Transverse colon (tissue), 4 donors: ENCODE results near the gene ZC3H7A. TPM values are rescaled to one million over a fixed set of nuclear protein-coding genes. Genes with fewer than 3 reads are reported as not detected.
A peak's percentile ranks its signal among the peaks of the same experiment; 100 is the strongest.

ENCODE experiments used
- DNase-seq: peaks from one replicate; pipeline ENCODE4 v3.0.0-alpha.2; 2019
- H3K27ac ChIP-seq, 4 donors: fragments of 200-600 bp; sonication (generic); 2 replicates each; pipeline ENCODE4 v1.5.1; 2016 to 2018; ENCODE audit warnings: inconsistent platforms in 4 of 4
- H3K27me3 ChIP-seq: fragments of 200-600 bp; sonication (generic); 2 replicates; pipeline ENCODE4 v1.5.1; 2017; ENCODE audit warnings: inconsistent platforms
- H3K36me3 ChIP-seq, 4 donors: fragments of 200-600 bp; sonication (generic); 2 replicates each; pipeline ENCODE4 v1.5.1; 2017 to 2019; ENCODE audit warnings: inconsistent platforms in 4 of 4
- H3K4me1 ChIP-seq, 4 donors: fragments of 200-600 bp; sonication (generic); 2 replicates each; pipeline ENCODE4 v1.5.1; 2017 to 2020; ENCODE audit warnings: inconsistent platforms in 4 of 4
- H3K4me3 ChIP-seq, 4 donors: fragments of 200-600 bp; sonication (generic); 1 replicate in 1 of 4; 2 replicates in 3 of 4; pipeline versions ENCODE4 v1.5.1 to v1.6.1; 2017 to 2019; ENCODE audit warnings: inconsistent platforms in 4 of 4
- H3K9me3 ChIP-seq, 2 donors: fragments of 200-600 bp; sonication (generic); 2 replicates each; pipeline ENCODE4 v1.5.1; 2017 to 2019; ENCODE audit warnings: inconsistent platforms in 2 of 2
- CTCF ChIP-seq, 5 experiments: fragments of 200-600 bp in 3 of 5; fragments of 450-650 bp in 2 of 5; sonication (generic) in 3 of 5; IDR thresholded peaks; 1 replicate in 2 of 5; 2 replicates in 3 of 5; pipeline ENCODE4 v1.5.1; 2016 to 2017; ENCODE audit warnings: antibody characterized with exemption in 5 of 5, inconsistent platforms in 3 of 5, mild to moderate bottlenecking in 2 of 5, moderate library complexity in 1 of 5
- EP300 ChIP-seq: sonication (generic); formaldehyde crosslinking; IDR thresholded peaks from one replicate; pipeline ENCODE4 v1.6.1; 2017; ENCODE audit warnings: antibody characterized with exemption, low read depth
- POLR2A ChIP-seq: fragments of 450-650 bp; IDR thresholded peaks from one replicate; pipeline ENCODE4 v1.6.1; 2016; ENCODE audit warnings: antibody characterized with exemption, mild to moderate bottlenecking, moderate library complexity
- POLR2AphosphoS5 ChIP-seq, 3 donors: sonication (generic); formaldehyde crosslinking; IDR thresholded peaks; one replicate each; pipeline ENCODE4 v1.6.1; 2016; ENCODE audit warnings: antibody characterized with exemption in 3 of 3
- WGBS, 2 donors: methylation state at CpG; one replicate each; pipeline ENCODE4 v1.1.5; 2018; ENCODE audit warnings: low coverage in 1 of 2; 5-methylcytosine and 5-hydroxymethylcytosine counted together
- in situ Hi-C, 4 donors: fragments of 200-750 bp; cut with MboI; loops; one replicate each; pipeline versions ENCODE4 v1.15.0 to v1.15.1; 2017; ENCODE audit warnings: low sequenced_read_pairs in 3 of 4, low pct_ligation_motif_present in 1 of 4, low pct_unique_long_range_greater_than_20kb in 1 of 4
- intact Hi-C: fragments of 100-400 bp; cut with DNase I; formaldehyde crosslinking; loops from one replicate; pipeline ENCODE4 v1.15.1; 2023; ENCODE audit warnings: low total_unique reads
- total RNA-seq, 4 donors: library from RNA; depleted of rRNA; stranded (reverse); fragments of >200 nt; gene quantifications; one replicate each; pipeline ENCODE4 v1.1.0, GENCODE V29; 2016

ZC3H7A gene
- total RNA-seq, 4 donors from 2014 or later, result 38.1 to 92.0 (median 63.3) TPM

- H3K36me3 ChIP-seq, result peaks cover 0 to 27% (median 5%) of the 10 kb centered on the region in 4 donors
- peak overlapping the region in 1 of 4 donors; percentile 2 for H3K27ac ChIP-seq
- H3K9me3 ChIP-seq, result no peaks in the 10 kb centered on the region
- no peak for DNase-seq
- in situ Hi-C loops (loop anchor here in 3 of 4 donors (10.0 to 25.0 kb wide), 3 partner anchors 172 to 329 kb away; no protein-coding TSS in a partner anchor), intact Hi-C loops (loop anchor here (5.0 to 10.0 kb wide), 2 partner anchors 182 to 319 kb away; no protein-coding TSS in a partner anchor)
- H3K27me3 ChIP-seq, result no peaks in the 10 kb centered on the region
- TF ChIP-seq CTCF (IDR thresholded peaks at IDR 0.05), result no peak
- TF ChIP-seq EP300, result no peak
- TF ChIP-seq POLR2A, result no peak
- TF ChIP-seq POLR2AphosphoS5 (IDR thresholded peaks at IDR 0.05), result no peak
- H3K4me3 ChIP-seq, result no peak overlapping the region
- H3K4me1 ChIP-seq, result peaks cover 0 to 28% (median 2%) of the 10 kb centered on the region in 4 donors
Observed at GRCh38 chr16:11716336-11716735, 80.7 kb downstream of the ZC3H7A start.

DNA sequence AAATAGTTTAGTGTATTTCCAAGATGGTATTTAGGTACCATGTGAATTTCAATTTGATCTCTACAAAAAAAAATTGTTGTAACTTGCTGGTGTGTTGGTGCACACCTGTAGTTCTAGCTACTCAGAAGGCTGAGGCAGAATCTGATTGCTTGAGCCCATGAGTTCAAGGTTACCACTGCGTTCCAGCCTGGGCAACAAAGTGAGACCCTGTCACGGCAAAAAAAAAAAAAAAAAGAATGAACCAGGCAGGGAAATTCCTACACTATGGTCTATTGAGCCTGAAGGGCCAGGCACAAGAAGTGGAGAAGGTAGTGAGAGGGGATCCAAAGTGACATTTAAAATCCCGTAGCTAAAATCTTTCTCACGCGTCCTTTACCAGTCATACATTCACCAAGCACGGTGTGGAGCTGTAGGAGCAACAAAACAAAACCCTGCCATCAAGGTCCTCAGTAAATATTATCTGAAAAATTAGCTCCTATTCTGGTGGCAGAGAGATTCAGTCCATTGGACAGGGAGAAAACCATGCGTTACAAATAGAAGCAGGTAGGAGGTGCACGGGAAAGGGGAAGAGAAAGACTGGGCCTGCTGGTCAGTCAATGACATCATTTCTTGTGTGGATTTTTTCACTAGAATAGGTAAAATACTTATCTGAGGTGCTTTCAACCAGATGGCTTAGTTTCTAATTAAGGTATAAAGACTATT lies 81.7 kb downstream of the ZC3H7A start:
- H3K9me3 ChIP-seq, result no peaks in the 10 kb centered on the region
- H3K36me3 ChIP-seq, result peaks cover 0 to 18% (median under 1%) of the 10 kb centered on the region in 4 donors
- DNase-seq, result no peak
- no peak for TF ChIP-seq CTCF (IDR thresholded peaks at IDR 0.05)
- no peak for TF ChIP-seq EP300
- no peak for TF ChIP-seq POLR2A
- TF ChIP-seq POLR2AphosphoS5 (IDR thresholded peaks at IDR 0.05), result no peak
- no peaks in the 10 kb centered on the region for H3K27me3 ChIP-seq
- H3K27ac ChIP-seq, result no peak overlapping the region
- intact Hi-C loops (loop anchor here (5.0 to 10.0 kb wide), 2 partner anchors 181 to 318 kb away; no protein-coding TSS in a partner anchor), in situ Hi-C loops (loop anchor here in 3 of 4 donors (10.0 to 25.0 kb wide), 3 partner anchors 171 to 328 kb away; no protein-coding TSS in a partner anchor)
- WGBS, 2 donors, result 82 to 86% methylated on average over 4 to 8 of the region's 8 CpGs
- no peak overlapping the region for H3K4me3 ChIP-seq
- H3K4me1 ChIP-seq, result peaks cover 0 to 28% (median 2%) of the 10 kb centered on the region in 4 donors

DNA sequence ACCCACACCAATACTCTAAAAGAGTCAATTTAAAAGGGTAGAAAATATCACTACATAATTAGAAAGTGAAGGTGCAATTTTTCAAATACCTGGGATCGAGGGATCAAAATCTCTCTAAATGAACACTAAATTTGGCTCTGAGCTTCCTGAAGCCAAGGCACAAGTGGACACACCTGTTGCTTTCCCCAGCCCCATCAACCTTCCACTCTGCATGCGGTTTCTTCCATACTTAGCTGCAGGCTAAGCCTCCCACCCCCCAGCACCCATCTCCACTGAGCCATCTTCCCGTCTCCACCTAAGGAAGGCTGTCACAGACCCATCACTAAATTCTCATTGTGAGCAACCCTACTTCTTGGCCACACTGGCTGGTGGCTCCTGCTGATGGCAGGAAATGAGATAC lies 84.9 kb downstream of the ZC3H7A start:
- peaks cover 0 to 18% (median 2%) of the 10 kb centered on the region in 4 donors for H3K4me1 ChIP-seq
- H3K9me3 ChIP-seq, result no peaks in the 10 kb centered on the region
- DNase-seq, result no peak
- no peak overlapping the region for H3K4me3 ChIP-seq
- intact Hi-C loops (loop anchor here (10.0 kb wide), 1 partner anchor 177 kb away; no protein-coding TSS in a partner anchor), in situ Hi-C loops (loop anchor here in 3 of 4 donors (10.0 to 25.0 kb wide), 3 partner anchors 167 to 325 kb away; no protein-coding TSS in a partner anchor)
- H3K27me3 ChIP-seq, result no peaks in the 10 kb centered on the region
- TF ChIP-seq CTCF (IDR thresholded peaks at IDR 0.05) (no peak), POLR2A (no peak), POLR2AphosphoS5 (IDR thresholded peaks at IDR 0.05) (no peak), EP300 (no peak)
- peaks cover 0 to 10% (median 0%) of the 10 kb centered on the region in 4 donors for H3K36me3 ChIP-seq
- WGBS, 2 donors, result 93 to 100% methylated on average over 1 to 3 of the region's 3 CpGs
- no peak overlapping the region for H3K27ac ChIP-seq

- WGBS, 2 donors, result 91% methylated on average over 4 of the region's 4 CpGs; no CpG with 5 or more reads in 1 of the 2 donors
- H3K4me1 ChIP-seq, result peaks cover 0 to 16% (median under 1%) of the 10 kb centered on the region in 4 donors
- DNase-seq, result no peak
- in situ Hi-C loops, result loop anchor here in 3 of 4 donors (10.0 to 25.0 kb wide), 3 partner anchors 167 to 324 kb away; no protein-coding TSS in a partner anchor
- H3K27me3 ChIP-seq, result no peaks in the 10 kb centered on the region
- H3K9me3 ChIP-seq, result no peaks in the 10 kb centered on the region
- intact Hi-C loops, result loop anchor here (10.0 kb wide), 1 partner anchor 177 kb away; no protein-coding TSS in a partner anchor
- no peak for TF ChIP-seq POLR2AphosphoS5 (IDR thresholded peaks at IDR 0.05)
- no peak for TF ChIP-seq POLR2A
- TF ChIP-seq CTCF (IDR thresholded peaks at IDR 0.05), result no peak
- TF ChIP-seq EP300, result no peak
- H3K4me3 ChIP-seq, result no peak overlapping the region
- H3K36me3 ChIP-seq, result peaks cover 0 to 10% (median 0%) of the 10 kb centered on the region in 4 donors
- no peak overlapping the region for H3K27ac ChIP-seq
Observed at GRCh38 chr16:11711662-11712061, 85.4 kb downstream of the ZC3H7A start.
